Measurements from ENCODE around the gene RAC3. TPM values are rescaled to one million over a fixed set of nuclear protein-coding genes. Genes with fewer than 3 reads are reported as not detected.

The RAC3 gene
- polyA plus RNA-seq, 2 of the 4 experiments (the other 2 are of a cell fraction) = 9.9 to 21.0 TPM

GRCh38 chr17:82046903-82047302 lies 15.4 kb downstream of the RAC3 start:
- 92% methylated on average over 21 of the region's 21 CpGs for WGBS (ENCODE audit: missing lambda C conversion rate)
- Histone ChIP-seq H3K4me3 (no peak overlapping the region), H3K4me1 (peaks cover 7% of the 10 kb centered on the region; the same call in 1 of the 3 replicates), H3K4me2 (no peak overlapping the region), H3K9me3 (no peaks in the 10 kb centered on the region), H3K27ac (no peak overlapping the region)
- ATAC-seq (no peak), DNase-seq (ENCODE audit: low read depth in 1 of 2, low spot score in 1 of 2) (no peak), FAIRE-seq (no peak)
- CTCF ChIA-PET = interaction anchor here (1.2 to 5.2 kb wide), 3 partner anchors 9 to 87 kb away, joined by 4 to 32 read pairs (median 6); partner anchors contain the start of genes DCXR and RAC3
- TF ChIP-seq REST (IDR thresholded peaks at IDR 0.05) (no peak), MYC (IDR thresholded peaks at IDR 0.05; ENCODE audit: borderline replicate concordance, low read length) (no peak), CTCF (IDR thresholded peaks at IDR 0.05) (no peak), TFCP2L1 (CRISPR knock-in tag; IDR thresholded peaks at IDR 0.05) (no peak), ZFP36 (IDR thresholded peaks at IDR 0.05; ENCODE audit: borderline replicate concordance, partially characterized antibody) (no peak), FOSB (CRISPR knock-in tag; IDR thresholded peaks at IDR 0.05) (no peak), USF2 (IDR thresholded peaks at IDR 0.05) (no peak), POLR2A (IDR thresholded peaks at IDR 0.05; ENCODE audit: low read length) (no peak), HOXB5 (CRISPR knock-in tag; IDR thresholded peaks at IDR 0.05) (no peak)
- POLR2A ChIA-PET = no interaction called here

GRCh38 chr17:82047379-82047778 lies 15.9 kb downstream of the RAC3 start:
- Histone ChIP-seq H3K4me2 (no peak overlapping the region), H3K9me3 (no peaks in the 10 kb centered on the region), H3K4me3 (no peak overlapping the region), H3K27ac (no peak overlapping the region), H3K4me1 (peaks cover 7% of the 10 kb centered on the region; the same call in 1 of the 3 replicates)
- no peak for TF ChIP-seq ZC3H11A (IDR thresholded peaks at IDR 0.05)
- no peak for TF ChIP-seq REST (IDR thresholded peaks at IDR 0.05)
- TF ChIP-seq HOXB13 (CRISPR knock-in tag; IDR thresholded peaks at IDR 0.05; ENCODE audit: low read depth) = no peak
- TF ChIP-seq FOSB (CRISPR knock-in tag; IDR thresholded peaks at IDR 0.05) = no peak
- TF ChIP-seq PHF8 (IDR thresholded peaks at IDR 0.05; ENCODE audit: borderline replicate concordance, low read depth) = no peak
- no peak for TF ChIP-seq SREBF2 (IDR thresholded peaks at IDR 0.05)
- DNase-seq (ENCODE audit: low read depth in 1 of 2, low spot score in 1 of 2) (no peak), FAIRE-seq (no peak), ATAC-seq (no peak)
- POLR2A ChIA-PET = no interaction called here
- WGBS (ENCODE audit: missing lambda C conversion rate) = 90% methylated on average over 24 of the region's 24 CpGs
- CTCF ChIA-PET = interaction anchor here (0.8 to 4.1 kb wide), 6 partner anchors 9 to 88 kb away, joined by 3 to 31 read pairs (median 5); partner anchors contain the start of gene DCXR

All from A549 (cell line).